ENCODE results near the gene URI1. TPM values are rescaled to one million over a fixed set of nuclear protein-coding genes. Genes with fewer than 3 reads are reported as not detected.

The URI1 gene
- total and polyA plus RNA-seq, 2 of the 8 experiments (the other 6 are each of a cell fraction or from before 2014, with no cell fraction given), result 27.7 to 64.3 TPM

GRCh38 chr19:30037835-30038234, 95.8 kb downstream of the URI1 start (continued):
- TF ChIP-seq CHD7 (IDR thresholded peaks at IDR 0.05; ENCODE audit: insufficient replicate concordance, low read length) (no peak), HDAC6 (IDR thresholded peaks at IDR 0.05; ENCODE audit: low read depth, low read length) (no peak), HDAC2 (IDR thresholded peaks at IDR 0.05; ENCODE audit: borderline replicate concordance in 1 of 2, low read depth in 2 of 2, low read length in 2 of 2) (no peak), JUN (IDR thresholded peaks at IDR 0.05; ENCODE audit: low read depth, low read length) (no peak), BACH1 (IDR thresholded peaks at IDR 0.05; ENCODE audit: low read length) (no peak), CTCF (IDR thresholded peaks at IDR 0.05; ENCODE audit: control extremely low read depth in 1 of 3, insufficient read depth in 1 of 3, low read depth in 1 of 3, low read length in 3 of 3) (no peak), SP2 (IDR thresholded peaks at IDR 0.05; ENCODE audit: low read length) (no peak), PHF8 (conservative IDR thresholded peaks at IDR 0.05; ENCODE audit: low read depth, low read length) (no peak)

Data from H1 (cell line).